Renal cortical epithelial cell (primary cell): ENCODE measurements around the gene MTMR12. TPM values are rescaled to one million over a fixed set of nuclear protein-coding genes. Genes with fewer than 3 reads are reported as not detected.

Source experiments
- DNase-seq: peaks from one replicate; pipeline ENCODE4 v3.0.0-alpha.2; 2011; ENCODE audit warnings: low read depth
- total RNA-seq: library from RNA; depleted of rRNA; stranded (reverse); fragments of >200 nt; gene quantifications from 2 replicates; pipeline ENCODE4 v1.2.3, GENCODE V29; 2014

Gene MTMR12
- total RNA-seq, 1 donor from 2014 or later, result 61.3 TPM

DNA sequence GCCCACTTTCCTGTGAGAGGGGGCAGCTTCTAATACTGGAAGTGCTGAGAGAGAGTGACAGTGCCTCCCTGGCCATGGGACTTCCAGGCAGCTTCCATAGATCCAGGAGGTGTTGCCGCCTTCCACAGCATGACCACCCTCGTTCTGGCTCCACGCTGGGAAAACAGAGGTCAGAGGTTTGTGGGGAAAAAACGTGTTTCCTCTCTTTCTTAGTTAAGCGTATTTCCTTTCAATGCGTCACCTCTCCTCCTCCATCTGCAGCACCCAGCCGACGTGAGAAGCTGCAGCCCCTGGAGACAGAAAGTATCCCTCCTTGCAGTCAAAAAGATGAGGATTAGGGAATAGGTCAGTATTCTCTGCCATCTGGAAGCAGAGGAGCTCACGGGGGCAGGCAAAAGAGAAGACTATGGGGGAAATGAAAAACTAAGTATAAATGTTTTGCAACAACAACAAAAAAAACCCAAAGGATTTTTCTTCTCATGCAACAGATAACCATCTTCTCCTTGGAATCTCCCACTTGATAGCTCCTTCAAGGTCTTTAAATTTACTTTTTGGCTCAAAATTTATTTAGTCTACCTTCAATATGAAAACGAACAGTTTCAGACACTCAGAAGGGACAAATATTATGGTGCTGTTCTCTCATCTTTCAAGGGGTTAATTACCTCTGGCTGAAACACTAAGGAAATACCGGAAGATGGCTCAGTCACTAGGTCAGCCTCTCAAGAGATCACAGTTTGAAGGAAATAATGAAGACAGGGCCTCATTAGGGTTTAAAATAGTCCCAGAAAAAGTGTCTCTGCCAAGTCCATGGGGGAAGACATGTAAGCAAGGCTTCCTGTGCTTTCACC, 38.0 kb downstream of the MTMR12 start:
- no peak for DNase-seq

DNA sequence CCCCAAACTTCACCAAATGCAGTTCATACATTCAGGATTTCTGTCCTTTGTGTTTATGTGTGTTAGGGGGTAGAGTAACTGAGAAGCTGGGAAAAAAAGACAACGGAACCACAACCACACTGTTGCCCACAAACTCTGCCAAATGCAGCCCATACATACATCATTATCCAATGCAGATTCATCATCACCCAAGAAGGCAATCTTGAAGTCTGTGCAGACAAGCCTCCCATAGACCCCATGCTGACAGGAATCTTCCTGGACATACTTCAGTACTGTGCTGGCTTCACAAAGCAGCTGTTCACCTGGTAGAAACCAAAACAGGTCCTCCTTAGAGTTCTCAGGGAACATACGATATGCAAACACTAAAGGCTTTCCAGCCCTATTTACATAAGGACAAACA, 38.9 kb downstream of the MTMR12 start:
- no peak for DNase-seq

DNA sequence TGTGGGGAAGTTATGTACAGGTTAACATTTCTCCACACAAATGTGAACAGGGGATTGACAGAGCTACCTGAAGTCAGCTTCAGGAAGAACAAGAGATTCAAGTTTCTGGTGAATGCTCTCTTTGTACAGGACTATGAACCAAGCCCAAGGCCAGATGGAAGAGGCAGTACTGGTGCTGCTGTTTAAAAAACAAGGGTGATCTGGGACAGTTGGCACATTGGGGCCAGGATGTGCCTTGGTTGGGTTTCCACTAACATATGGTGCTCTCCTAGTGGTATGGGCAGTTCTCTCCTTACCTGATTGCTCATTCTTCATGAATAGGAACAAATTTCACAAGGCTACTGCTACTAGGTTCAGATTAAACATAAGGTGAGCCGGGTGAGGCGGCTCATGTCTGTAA, 40.0 kb downstream of the MTMR12 start:
- no peak for DNase-seq

DNA sequence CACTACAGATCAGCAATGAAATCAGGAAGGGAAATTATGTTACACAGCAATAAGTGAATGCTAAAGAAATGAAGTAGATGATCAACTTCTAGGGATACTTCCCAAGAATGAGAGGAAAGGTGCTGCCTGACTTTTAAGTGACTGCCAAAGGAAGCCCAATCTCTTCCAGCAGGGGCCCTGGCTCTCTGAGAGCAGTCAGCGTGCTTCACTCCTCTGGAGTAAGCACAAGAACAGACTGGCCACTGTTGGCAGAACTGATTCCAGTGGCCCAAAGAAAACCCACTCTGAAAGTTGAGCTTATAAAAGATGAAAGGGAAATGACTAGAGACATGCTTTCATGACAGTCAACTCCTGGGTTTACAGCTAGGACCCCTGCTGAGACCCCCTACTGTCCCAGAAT, 41.8 kb downstream of the MTMR12 start:
- DNase-seq, result no peak

DNA sequence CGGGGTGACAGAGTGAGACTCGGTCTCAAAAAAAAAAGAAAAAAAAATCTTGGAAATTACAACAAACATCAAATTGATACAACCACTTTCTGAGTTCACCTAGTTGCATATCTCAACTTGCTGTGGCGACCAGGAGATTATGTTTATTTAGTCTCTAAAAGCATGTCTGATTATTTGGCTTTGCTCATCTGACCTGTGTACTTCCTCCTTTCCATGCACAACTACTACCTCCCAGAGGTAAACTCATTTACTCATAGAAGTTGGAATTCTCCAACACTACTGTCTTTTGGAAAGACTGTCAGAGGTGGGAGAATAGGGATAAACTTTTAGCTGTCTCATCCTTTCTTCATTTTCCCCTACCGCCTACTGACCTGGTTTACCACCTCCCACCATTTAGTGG, 42.6 kb downstream of the MTMR12 start:
- DNase-seq, result no peak

DNA sequence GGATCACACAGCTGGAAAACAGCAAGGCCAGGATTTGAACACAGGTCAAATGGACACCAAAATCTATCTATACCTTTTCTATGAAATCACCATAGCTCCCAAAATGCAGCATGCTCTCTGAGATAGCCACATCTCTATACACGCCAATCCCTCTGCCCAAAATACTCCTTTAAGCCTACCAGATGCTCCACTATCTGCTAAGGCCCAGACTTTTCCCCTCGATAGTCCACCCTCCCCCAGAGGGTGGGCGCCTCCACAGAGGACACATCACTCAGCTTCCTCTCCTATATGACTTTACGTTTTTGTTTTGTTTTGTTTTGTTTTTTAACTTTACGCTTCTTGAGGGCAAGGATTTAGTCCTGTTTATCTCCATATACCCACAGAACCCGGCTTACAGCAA, 46.8 kb downstream of the MTMR12 start:
- DNase-seq, result no peak

DNA sequence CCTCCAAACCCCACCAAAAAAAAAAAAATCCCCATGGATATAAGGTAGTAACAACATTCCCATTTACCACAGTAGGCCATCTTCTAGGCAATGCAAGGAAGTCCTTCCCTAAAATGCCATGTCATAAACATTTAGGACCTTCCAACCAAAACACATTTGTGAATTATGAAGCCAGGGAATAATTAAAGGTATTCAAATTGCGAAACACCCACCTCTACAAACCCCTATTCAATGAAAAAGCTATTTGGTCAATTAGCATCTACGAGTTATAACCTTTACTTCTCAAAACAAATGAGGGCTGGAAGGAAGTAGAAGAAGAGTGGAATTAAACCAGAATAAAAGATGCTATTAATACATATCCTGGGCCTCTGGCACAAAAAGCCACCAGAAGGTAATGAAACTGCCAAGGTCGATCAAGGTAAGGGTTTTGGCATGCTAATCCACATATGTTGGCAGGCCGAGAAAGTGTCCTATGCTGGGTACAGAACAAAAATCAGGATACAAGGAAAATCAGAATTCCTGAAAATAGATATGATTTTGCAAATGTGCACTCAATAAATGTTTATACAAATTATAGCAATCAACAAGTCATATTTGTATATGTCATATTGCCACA, 47.7 kb downstream of the MTMR12 start:
- DNase-seq, result no peak

DNA sequence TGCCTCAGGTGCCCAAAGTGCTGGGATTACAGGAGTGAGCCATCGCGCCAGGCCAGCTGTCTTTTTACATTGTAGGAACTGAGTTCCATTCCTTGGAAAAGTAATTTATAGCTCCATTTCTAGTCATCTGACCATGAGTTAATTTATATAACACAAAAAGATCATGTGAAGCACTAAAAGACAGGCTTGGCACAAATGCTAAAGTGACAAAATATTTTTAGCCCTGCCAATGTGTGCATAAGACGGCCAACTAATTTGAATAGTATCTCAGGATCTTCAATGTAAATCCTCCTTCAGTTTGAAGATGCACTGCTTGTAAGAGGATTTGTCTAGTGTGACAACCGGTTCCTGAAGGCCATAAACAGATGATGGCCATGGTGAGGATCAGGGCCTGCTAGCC, 49.1 kb downstream of the MTMR12 start:
- no peak for DNase-seq

DNA sequence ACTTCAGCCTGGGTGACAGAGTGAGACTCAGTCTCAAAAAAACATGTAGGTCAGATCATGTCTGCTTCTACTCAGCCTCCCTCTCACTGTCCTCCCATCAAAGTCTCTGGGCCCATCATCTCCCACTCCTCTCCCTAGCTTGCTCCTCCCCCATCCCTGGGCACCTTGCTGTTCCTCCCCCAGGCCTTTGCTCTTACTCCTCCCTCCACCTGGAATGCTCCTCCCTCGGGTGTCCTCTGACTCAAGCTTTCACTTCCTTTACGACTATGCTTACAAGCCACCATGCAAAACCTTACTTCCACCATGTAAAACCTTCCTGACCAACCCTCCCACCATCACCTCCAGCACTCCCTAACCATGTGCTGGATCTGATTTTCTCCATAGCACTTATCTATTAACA, 51.5 kb downstream of the MTMR12 start:
- no peak for DNase-seq

DNA sequence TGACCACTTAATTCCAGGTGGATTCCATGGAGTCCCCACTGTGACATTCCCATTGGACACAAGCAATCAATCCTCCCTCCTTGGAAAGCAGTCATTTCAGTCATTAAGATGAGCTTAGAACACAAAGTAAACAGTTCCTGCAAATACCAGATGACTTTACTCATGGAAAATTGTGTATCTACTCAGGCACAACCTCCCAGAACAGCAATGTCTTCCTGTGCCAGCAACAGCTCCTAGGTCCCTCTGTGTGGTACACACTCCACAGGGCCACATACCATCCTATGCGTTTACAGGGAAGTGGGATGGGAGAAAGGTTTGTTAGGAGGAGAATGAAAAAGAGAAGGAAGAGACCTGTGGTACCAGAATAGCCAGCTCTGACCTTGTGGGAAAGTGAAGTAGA, 53.7 kb downstream of the MTMR12 start:
- no peak for DNase-seq

DNA sequence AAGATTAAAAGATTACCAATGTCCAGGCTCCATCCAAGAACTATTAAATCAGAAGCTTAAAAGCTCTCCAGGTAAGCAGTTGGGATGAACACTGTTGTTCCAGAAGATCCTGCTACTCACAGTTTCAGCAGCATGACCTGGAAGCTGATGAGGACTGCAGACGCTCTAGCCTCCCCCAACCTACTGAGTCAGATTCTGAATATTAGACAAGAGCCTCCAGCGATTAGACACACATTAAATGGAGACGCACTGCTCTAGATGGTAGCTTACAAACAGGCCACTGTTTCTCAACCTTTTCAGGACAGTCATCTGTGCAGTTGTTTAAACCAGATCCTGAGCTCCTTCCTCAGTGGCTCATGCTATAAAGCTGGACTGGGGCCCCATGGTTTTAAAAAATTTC, 54.3 kb downstream of the MTMR12 start:
- DNase-seq, result no peak

DNA sequence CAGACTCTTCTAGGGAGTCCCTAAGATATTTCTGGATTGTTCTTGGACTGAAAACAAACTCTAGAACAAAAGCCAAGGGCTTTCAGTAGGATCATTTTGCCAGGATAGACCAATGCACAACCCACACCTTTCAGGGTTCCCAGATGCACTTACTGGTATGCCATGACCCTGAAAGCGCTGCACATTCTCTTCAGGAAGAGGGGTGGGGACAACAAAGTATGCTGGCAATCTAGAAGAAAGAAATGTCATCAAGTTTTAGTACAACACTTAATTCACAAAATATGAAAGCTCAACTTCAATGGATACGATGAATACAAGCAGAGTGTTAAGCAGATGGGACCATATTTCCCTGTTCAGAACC, 57.2 kb downstream of the MTMR12 start:
- no peak for DNase-seq

DNA sequence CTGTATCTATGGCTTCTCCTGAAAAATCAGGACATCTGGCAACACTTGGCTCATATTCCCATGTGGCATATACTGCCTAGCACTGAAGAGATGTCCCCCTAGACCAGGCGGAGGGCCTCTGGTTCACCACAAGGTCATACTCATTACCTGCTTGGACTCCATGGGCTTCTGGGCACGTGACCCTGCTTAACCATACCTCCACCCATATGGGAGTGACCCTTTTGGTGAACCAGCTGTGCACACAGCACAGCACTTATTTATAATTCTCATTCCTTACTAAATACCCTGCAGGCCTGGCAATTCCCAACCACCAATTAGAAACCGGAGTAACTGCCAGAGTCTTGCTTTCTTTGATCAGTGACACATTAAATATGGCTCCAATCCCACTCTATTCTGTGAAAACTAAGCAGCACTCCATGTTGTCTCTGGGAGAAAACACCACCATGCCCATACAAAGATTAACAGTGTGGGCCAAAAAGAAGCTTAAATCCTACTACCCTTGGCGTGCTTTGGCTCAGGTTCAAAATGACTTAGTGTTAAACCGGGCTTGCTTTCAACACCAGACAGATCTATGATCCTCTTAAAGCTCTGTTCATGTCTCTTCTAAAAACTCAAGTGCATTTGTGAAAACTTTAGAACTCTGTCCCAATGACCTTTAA, 57.7 kb downstream of the MTMR12 start:
- peak; percentile 84 for DNase-seq

DNA sequence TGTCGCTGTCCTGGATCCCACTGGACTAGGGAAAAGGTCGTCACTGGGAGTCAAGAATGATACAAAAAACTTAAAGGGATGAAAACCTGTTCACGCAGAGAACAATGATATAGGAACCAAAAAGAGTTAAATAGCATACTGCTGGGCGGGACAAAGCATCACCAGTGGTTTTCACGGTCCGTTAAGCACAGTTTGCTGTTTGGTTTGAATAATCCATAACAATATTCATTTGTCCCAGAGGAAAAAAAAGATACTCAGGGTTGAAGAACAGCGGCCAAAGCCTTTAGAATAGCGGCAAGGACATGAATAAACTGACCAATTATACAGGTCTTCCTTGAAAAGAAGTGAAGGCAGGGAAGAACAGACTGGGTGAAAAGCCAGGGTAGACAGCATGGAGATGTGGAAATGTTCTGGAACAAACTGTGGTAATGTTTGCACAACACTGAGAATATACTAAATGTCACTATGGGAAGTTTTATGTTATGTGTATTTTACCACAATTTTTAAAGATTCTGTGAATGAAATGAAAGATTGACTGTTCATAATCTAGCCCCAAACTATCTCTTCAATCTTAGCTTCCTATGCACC, 60.8 kb downstream of the MTMR12 start:
- no peak for DNase-seq

DNA sequence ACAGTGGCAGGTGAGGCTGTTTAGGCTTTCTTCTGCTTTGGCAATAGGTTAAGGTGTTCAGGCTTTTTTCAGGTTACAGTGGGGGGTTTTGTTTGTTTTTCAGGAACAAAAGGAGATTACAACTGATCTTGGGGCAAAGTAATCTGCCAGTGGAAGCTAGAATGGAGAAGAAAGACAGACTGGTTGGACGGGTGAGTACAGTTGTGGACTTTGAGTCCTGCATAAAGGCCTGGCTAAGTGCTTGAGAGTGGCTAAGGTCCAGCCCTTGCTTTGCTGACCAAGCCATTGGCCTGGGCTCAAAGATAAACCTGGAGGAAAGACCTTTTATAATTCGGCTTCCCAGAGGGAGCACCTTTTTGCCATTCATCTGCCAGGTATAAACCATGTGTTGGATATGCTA, 63.1 kb downstream of the MTMR12 start:
- DNase-seq, result no peak

DNA sequence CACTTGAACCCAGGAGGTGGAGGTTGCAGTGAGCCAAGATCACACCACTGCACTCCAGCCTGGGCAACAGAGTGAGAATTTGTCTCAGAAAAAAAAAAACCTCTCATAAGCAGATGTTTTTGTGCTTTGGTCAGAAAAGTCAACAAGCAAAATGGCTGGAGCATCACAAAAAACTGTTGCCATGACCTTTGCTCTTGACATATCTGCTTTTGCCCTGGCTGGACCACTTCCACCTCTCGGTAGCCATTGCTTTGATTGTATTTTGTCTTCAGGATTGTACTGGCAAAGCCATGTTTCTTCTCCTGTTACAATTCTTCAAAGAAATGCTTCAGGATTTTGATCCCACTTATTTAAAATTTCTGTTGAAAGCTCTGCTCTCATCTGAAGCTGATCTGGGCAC, 67.0 kb downstream of the MTMR12 start:
- DNase-seq, result no peak

DNA sequence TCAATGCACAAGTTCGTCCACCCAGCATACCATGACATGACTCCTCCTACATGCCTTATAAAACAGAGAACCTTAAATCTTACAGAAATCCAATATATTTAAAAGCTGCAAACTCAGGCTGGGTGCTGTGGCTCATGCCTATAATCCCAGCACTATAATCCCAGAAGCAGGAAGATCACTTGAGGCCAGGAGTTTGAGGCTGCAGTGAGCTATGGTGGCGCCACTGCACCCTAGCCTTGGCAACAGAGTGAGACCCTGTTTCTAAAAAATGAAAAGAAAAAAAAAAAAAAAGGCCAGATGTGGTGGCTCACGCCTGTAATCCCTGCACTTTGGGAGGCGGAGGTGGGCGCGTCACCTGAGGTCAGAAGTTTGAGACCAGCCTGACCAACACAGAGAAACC, 68.7 kb downstream of the MTMR12 start:
- no peak for DNase-seq

DNA sequence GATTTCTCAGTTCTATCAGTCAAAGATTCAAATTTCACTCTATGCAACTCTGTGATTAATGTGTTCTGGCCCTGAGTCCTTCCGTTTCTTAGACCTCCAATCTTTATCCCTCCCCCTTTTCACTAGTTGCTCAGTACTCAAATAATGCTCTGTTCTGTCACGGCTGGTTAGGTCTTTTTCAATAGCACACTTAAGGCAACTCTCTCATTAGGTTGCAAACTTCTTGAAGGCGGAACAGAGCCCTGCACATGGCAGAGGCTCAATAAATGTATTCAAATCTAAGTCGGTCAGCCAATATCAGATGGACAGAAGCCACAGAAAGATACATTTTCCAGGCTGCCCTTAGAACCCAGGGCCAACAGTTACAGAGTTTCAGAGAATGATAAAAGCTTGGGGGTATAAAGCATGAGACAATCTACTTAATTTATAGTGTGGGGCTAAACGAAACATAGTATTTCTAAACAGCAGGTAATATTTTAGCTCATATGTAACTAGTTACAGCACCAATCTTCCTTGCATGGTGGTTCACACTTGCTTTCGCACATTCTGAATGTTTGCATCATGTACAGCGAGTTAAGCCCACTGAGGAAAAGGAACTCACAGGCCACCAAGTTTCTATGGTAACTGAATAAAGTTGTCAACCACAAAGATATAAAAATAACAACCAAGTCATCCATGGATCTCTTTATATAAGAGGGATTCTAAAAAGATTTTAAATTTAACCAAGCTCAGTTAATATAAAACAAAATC, 71.5 kb downstream of the MTMR12 start:
- peak; percentile 83 for DNase-seq

DNA sequence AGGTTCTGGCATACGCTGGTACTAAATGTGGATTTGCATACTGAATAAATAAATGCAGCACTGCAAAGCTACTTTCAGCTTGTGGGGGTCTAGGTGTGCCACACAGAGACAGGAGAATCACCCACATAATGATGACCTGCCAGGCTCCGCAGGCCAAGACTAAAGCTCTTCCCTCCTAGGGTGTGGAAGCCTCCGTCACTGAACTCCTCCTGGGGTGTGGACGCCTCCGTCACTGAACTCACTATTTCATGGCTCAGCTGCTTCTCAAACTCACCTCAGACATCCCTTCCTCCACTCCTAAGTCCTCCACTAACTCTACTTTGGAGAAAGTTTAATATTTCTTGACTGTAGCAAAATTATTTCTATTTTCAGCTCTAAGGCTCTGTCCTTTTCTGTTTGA, 73.4 kb downstream of the MTMR12 start:
- DNase-seq, result no peak

DNA sequence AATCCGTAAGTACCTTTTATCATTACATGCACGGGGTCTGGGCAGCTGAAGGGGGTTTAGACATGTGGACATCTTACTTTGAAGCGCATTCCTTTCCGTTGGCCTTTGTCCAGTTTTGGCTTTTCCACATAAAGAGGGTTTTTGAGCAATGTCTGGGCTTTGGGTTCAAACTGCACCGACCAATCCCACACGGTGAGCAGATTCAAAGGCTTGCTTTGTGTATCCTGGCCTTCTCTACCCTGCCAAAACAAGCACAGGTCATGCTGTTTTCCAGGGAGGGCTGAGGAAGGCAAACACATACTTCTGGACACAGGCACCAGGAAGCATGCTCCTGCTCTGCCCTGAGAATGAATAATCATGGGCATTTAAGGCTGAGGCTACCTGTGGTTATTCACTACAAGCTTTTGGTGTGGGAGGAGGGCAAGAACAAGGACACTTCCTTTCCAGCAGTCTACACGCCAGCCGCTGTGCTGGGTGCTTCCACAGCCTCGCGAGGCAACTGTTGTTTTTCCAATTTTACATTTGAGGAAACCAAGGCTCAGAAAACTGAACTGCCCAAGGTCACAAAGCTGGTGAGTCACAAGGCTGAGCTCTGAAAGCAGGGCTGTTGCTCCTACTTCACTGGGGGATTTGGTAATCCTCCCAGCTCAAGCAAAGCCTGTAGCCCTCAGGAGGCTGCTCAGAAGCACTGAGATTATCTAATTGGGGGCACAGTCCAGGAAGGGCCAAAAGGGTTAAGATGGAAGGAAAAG, 78.9 kb downstream of the MTMR12 start:
- DNase-seq, result peak; percentile 93

DNA sequence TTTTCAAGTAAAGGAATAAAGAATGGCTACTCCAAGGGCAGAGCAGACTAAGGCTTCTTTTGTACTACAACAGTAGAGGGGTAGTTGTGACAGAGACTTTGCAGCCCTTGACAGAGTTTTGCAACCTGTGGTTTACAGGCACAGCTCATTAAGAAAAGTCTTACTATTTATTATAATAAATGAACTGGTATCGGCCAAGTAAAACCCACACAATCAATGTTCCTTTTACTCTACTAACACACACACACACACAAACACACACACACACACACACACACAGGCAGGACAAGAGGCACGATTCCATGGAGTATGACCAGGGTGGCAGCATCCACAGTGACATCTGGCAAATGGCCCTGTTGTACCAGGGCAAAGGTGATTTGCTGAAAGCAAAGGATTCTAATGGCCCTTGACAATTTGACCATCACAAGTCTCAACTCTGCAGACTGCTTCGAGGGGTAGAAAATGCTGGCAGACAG, 79.5 kb downstream of the MTMR12 start:
- peak; percentile 16 for DNase-seq
